Calu3 (cell line): ENCODE data around the gene ATF7. TPM values are rescaled to one million over a fixed set of nuclear protein-coding genes. Genes with fewer than 3 reads are reported as not detected.

ENCODE experiments used
- BruUV-seq: library from RNA; stranded (reverse); fragments of 400-500 nt; replicated peaks from 2 replicates; lab custom pipeline; 2021; lab: Mats Ljungman, UMichigan
- CTCF ChIA-PET: fragments of 300-600 bp; sonication (Branson Sonifier 250); formaldehyde crosslinking; loops from one replicate; lab custom pipeline; 2022; ENCODE audit warnings: antibody characterized with exemption; lab: Charles Lee
- DNase-seq: peaks from one replicate; pipeline ENCODE4 v3.0.0; 2022
- H3K27ac Mint-ChIP-seq: one replicate; pipeline ENCODE4 v1.8.0; 2022; ENCODE audit warnings: mixed read lengths; ENCODE audit not compliant: unreplicated experiment
- H3K27me3 Mint-ChIP-seq: one replicate; pipeline ENCODE4 v1.8.0; 2022; ENCODE audit warnings: mixed read lengths; ENCODE audit not compliant: unreplicated experiment
- H3K36me3 Mint-ChIP-seq: one replicate; pipeline ENCODE4 v1.8.0; 2022; ENCODE audit warnings: mild to moderate bottlenecking, moderate library complexity, mixed read lengths; ENCODE audit not compliant: insufficient read depth, unreplicated experiment
- H3K4me1 Mint-ChIP-seq: one replicate; pipeline ENCODE4 v1.8.0; 2022; ENCODE audit warnings: mild to moderate bottlenecking, low read depth, mixed read lengths; ENCODE audit not compliant: unreplicated experiment
- H3K4me3 Mint-ChIP-seq: one replicate; pipeline ENCODE4 v1.8.0; 2022; ENCODE audit warnings: mild to moderate bottlenecking, low read depth, moderate library complexity, mixed read lengths; ENCODE audit not compliant: unreplicated experiment
- H3K9me3 Mint-ChIP-seq: one replicate; pipeline ENCODE4 v1.8.0; 2022; ENCODE audit warnings: low read depth, mixed read lengths; ENCODE audit not compliant: unreplicated experiment
- CTCF ChIP-seq: fragments of 200-600 bp; IDR thresholded peaks from one replicate; pipeline ENCODE4 v1.8.0; 2022; ENCODE audit warnings: antibody characterized with exemption; ENCODE audit not compliant: unreplicated experiment
- intact Hi-C: fragments of 100-400 bp; cut with micrococcal nuclease; formaldehyde crosslinking; loops from one replicate; pipeline ENCODE4 v1.10.0; 2022; ENCODE audit not compliant: unreplicated experiment
- total RNA-seq: library from RNA; stranded (reverse); gene quantifications from 2 replicates; pipeline ENCODE4 v1.2.3, GENCODE V29; 2022

Gene ATF7
- total RNA-seq, 1 experiment from 2014 or later, result 18.0 TPM

GRCh38 chr12:53596920-53597363 lies 29.2 kb downstream of the ATF7 start:
- intact Hi-C loops, result no loop called here
- no TSS peak for BruUV-seq
- CTCF ChIA-PET, result no interaction called here

GRCh38 chr12:53594897-53595615 lies 31.1 kb downstream of the ATF7 start:
- TF ChIP-seq CTCF, result no peak
- Mint-ChIP-seq H3K36me3 (no peaks in the 10 kb centered on the region), H3K4me3 (no peak overlapping the region), H3K9me3 (no peaks in the 10 kb centered on the region), H3K27me3 (no peaks in the 10 kb centered on the region), H3K4me1 (no peaks in the 10 kb centered on the region), H3K27ac (no peak overlapping the region)
- CTCF ChIA-PET, result no interaction called here
- BruUV-seq, result no TSS peak
- no peak for DNase-seq
- intact Hi-C loops, result no loop called here

More at GRCh38 chr12:53596920-53597363, 29.2 kb downstream of the ATF7 start:
- no peak overlapping the region for H3K27ac Mint-ChIP-seq
- no peak for TF ChIP-seq CTCF
- no peaks in the 10 kb centered on the region for H3K27me3 Mint-ChIP-seq
- DNase-seq, result no peak
- no peaks in the 10 kb centered on the region for H3K4me1 Mint-ChIP-seq
- H3K4me3 Mint-ChIP-seq, result no peak overlapping the region
- H3K9me3 Mint-ChIP-seq, result no peaks in the 10 kb centered on the region
- H3K36me3 Mint-ChIP-seq, result no peaks in the 10 kb centered on the region

- Mint-ChIP-seq H3K4me1 (no peaks in the 10 kb centered on the region), H3K4me3 (no peak overlapping the region), H3K27me3 (no peaks in the 10 kb centered on the region), H3K27ac (no peak overlapping the region), H3K36me3 (no peaks in the 10 kb centered on the region), H3K9me3 (no peaks in the 10 kb centered on the region)
- no peak for DNase-seq
- TF ChIP-seq CTCF, result no peak
- CTCF ChIA-PET, result interaction anchor here (0.7 kb wide), 1 partner anchor 82 kb away, joined by 3 read pairs; the partner anchor contains the start of gene ATP5MC2
- intact Hi-C loops, result no loop called here
- BruUV-seq, result no TSS peak
Measured at GRCh38 chr12:53593707-53594106, 32.5 kb downstream of the ATF7 start.

- TF ChIP-seq CTCF, result no peak
- Mint-ChIP-seq H3K36me3 (no peaks in the 10 kb centered on the region), H3K4me3 (no peak overlapping the region), H3K27me3 (no peaks in the 10 kb centered on the region), H3K4me1 (no peaks in the 10 kb centered on the region), H3K27ac (no peak overlapping the region), H3K9me3 (no peaks in the 10 kb centered on the region)
- no peak for DNase-seq
- CTCF ChIA-PET, result interaction anchor here (0.7 kb wide), 1 partner anchor 83 kb away, joined by 3 read pairs; the partner anchor contains the start of gene ATP5MC2
- BruUV-seq, result no TSS peak
- intact Hi-C loops, result no loop called here
Measured at GRCh38 chr12:53593031-53593430, 33.2 kb downstream of the ATF7 start.
